ENCODE data around the gene CEP192. TPM values are rescaled to one million over a fixed set of nuclear protein-coding genes. Genes with fewer than 3 reads are reported as not detected.

Gene CEP192, protein sequence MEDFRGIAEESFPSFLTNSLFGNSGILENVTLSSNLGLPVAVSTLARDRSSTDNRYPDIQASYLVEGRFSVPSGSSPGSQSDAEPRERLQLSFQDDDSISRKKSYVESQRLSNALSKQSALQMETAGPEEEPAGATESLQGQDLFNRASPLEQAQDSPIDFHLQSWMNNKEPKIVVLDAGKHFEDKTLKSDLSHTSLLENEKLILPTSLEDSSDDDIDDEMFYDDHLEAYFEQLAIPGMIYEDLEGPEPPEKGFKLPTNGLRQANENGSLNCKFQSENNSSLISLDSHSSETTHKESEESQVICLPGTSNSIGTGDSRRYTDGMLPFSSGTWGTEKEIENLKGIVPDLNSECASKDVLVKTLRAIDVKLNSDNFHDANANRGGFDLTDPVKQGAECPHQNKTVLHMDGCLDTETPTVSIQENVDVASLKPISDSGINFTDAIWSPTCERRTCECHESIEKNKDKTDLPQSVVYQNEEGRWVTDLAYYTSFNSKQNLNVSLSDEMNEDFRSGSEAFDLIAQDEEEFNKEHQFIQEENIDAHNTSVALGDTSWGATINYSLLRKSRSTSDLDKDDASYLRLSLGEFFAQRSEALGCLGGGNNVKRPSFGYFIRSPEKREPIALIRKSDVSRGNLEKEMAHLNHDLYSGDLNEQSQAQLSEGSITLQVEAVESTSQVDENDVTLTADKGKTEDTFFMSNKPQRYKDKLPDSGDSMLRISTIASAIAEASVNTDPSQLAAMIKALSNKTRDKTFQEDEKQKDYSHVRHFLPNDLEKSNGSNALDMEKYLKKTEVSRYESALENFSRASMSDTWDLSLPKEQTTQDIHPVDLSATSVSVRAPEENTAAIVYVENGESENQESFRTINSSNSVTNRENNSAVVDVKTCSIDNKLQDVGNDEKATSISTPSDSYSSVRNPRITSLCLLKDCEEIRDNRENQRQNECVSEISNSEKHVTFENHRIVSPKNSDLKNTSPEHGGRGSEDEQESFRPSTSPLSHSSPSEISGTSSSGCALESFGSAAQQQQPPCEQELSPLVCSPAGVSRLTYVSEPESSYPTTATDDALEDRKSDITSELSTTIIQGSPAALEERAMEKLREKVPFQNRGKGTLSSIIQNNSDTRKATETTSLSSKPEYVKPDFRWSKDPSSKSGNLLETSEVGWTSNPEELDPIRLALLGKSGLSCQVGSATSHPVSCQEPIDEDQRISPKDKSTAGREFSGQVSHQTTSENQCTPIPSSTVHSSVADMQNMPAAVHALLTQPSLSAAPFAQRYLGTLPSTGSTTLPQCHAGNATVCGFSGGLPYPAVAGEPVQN (N-terminal part only)
- 16.6 TPM for polyA plus RNA-seq (2013, experiment 1 of 2)
- polyA plus RNA-seq (2013, experiment 2 of 2) = 19.5 TPM

GRCh38 chr18:12990967-12991820 is at the start of gene CEP192:
Gene CEP192, plus strand, starts transcription at chr18:12991362. Its CDS starts 8,063 bp downstream, at chr18:12999425.
- Histone ChIP-seq H3K9me3 (ENCODE audit: insufficient read depth, low read depth, low read length) (no peaks in the 10 kb centered on the region), H3K27me3 (ENCODE audit: insufficient read depth, low read length) (no peaks in the 10 kb centered on the region), H3K27ac (ENCODE audit: low read depth, low read length) (peak within 1 kb of the TSS; percentile 91), H3K9ac (ENCODE audit: low read depth, low read length) (peak within 1 kb of the TSS; percentile 94), H3K36me3 (ENCODE audit: insufficient read depth, low read length) (peaks cover 5% of the 10 kb centered on the region), H3K4me3 (ENCODE audit: low read length) (peak within 1 kb of the TSS; percentile 99), H3K4me1 (ENCODE audit: insufficient read depth, low read length) (peaks cover 24% of the 10 kb centered on the region)
- WGBS = under 1% methylated on average over 73 of the region's 73 CpGs

DNA sequence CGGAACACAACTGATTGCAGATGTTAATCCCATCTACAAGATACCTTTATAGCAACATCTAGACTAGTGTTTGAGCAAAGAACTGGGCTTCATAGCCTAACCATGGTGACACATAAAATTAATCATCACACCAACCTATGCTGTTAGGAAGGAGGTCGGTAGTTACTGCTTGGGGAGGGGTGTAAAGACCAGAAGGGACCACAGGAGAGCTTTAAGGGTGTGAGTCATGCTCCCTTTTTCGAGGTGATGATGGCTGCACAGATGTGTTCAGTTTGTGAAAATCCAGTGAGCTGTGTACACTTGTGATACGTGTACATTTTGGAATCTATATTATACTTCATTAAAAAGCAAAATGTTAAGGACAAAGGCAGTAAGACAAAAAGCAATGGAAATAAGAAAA is 47.9 kb upstream of the CEP192 start:
- H3K36me3 ChIP-seq (ENCODE audit: insufficient read depth, low read length) = no peaks in the 10 kb centered on the region
- no peaks in the 10 kb centered on the region for H3K9me3 ChIP-seq (ENCODE audit: insufficient read depth, low read depth, low read length)
- H3K27ac ChIP-seq (ENCODE audit: low read depth, low read length) = no peak overlapping the region
- H3K9ac ChIP-seq (ENCODE audit: low read depth, low read length) = no peak overlapping the region
- peaks cover 8% of the 10 kb centered on the region; the same call in 1 of the 2 replicates for H3K4me1 ChIP-seq (ENCODE audit: insufficient read depth, low read length)
- 83% methylated on average over 3 of the region's 4 CpGs for WGBS
- H3K4me3 ChIP-seq (ENCODE audit: low read length) = no peak overlapping the region
- no peaks in the 10 kb centered on the region for H3K27me3 ChIP-seq (ENCODE audit: insufficient read depth, low read length)

- H3K4me1 ChIP-seq (ENCODE audit: insufficient read depth, low read length) = peaks cover 8% of the 10 kb centered on the region; the same call in 1 of the 2 replicates
- H3K4me3 ChIP-seq (ENCODE audit: low read length) = no peak overlapping the region
- no peak overlapping the region for H3K27ac ChIP-seq (ENCODE audit: low read depth, low read length)
- peaks cover 4% of the 10 kb centered on the region; the same call in 1 of the 2 replicates for H3K36me3 ChIP-seq (ENCODE audit: insufficient read depth, low read length)
- no peak overlapping the region for H3K9ac ChIP-seq (ENCODE audit: low read depth, low read length)
- H3K9me3 ChIP-seq (ENCODE audit: insufficient read depth, low read depth, low read length) = peaks cover 3% of the 10 kb centered on the region; the same call in 1 of the 2 replicates
- WGBS = 90% methylated on average over 4 of the region's 4 CpGs
- H3K27me3 ChIP-seq (ENCODE audit: insufficient read depth, low read length) = no peaks in the 10 kb centered on the region
Observed at GRCh38 chr18:12944709-12945108, 46.5 kb upstream of the CEP192 start.

DNA sequence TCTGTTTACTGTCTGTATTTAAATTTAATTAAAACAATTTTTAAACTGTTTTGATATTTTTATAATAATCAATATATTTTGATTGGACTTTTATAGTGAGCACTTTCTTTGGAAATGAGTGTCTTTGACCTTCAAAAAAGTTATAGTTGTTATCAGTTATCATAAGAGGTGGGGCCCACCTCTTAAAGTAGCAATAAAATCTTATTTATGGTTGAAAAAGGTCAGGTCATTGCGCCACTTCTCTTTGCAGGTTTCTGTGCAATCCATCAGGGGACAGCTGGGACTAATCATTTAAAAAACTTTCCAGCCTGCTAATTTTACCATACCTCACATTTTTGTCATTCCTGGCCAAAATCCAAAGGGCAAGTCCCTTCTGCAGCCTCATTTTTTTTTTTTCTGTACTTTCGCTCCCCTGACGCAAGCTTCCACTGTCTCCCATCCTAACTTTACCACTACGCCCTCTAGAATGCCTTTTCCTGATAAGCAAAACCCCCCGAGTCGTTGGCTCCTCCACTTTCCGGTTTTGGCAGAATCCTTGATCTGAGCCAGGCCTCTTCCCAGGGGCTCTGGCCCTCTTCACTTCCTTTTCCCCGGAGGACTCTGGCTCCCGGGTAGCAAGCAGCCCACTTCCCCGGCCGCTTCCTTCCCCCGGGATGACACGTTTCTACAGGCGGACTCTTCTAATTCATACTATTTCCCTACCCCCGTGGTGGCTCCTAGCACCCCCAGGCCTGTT is 44.4 kb upstream of the CEP192 start:
- Histone ChIP-seq H3K27ac (ENCODE audit: low read depth, low read length) (peak overlapping the region; percentile 60; the same call in 1 of the 2 replicates), H3K27me3 (ENCODE audit: insufficient read depth, low read length) (no peaks in the 10 kb centered on the region), H3K9me3 (ENCODE audit: insufficient read depth, low read depth, low read length) (peaks cover 3% of the 10 kb centered on the region; the same call in 1 of the 2 replicates), H3K4me1 (ENCODE audit: insufficient read depth, low read length) (peaks cover 8% of the 10 kb centered on the region; the same call in 1 of the 2 replicates), H3K4me3 (ENCODE audit: low read length) (peak overlapping the region; percentile 82), H3K9ac (ENCODE audit: low read depth, low read length) (peak overlapping the region; percentile 39), H3K36me3 (ENCODE audit: insufficient read depth, low read length) (peaks cover 10% of the 10 kb centered on the region)
- WGBS = 6% methylated on average over 15 of the region's 15 CpGs

DNA sequence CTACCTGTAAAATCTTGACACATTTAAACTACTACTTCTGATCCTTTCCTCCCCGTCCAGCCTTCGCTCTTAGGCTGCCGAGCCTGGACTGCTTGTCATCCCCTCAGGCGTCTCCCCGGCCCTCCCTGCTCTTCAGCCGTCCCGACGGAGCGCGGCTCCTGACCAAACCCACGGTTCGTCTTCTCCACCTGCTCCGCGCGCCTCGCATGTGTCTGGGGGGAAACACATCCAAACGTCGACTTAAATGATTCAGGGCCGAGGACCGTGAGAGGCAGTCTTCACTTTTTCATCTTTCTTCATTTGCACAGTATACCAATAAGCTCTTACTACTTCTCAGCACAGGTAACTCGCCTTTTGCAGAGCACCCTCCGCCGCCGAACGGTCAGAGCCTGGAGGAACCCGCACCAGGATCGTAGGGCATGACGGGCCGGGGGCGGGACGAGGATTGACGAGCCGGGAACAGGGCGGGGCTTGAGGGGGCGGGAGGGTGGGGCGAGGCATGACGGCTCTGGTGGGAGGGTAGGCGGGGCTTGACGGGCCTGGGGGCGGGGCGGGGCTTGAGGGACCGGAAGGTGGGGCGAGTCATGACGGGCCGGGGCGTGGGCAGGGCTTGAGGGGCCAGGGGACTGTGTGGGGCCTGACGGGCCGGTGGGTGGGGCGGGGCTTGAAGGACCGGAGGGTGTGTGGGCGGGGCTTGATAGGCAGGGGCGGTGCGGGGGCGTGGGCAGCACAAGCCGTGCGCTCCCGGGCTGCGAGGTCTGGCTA is 43.7 kb upstream of the CEP192 start, which contains the start of gene SEH1L:
Gene SEH1L, plus strand, starts transcription at position 727 of the 765 bp plus-strand sequence. CDS start 111 bp downstream, outside the sequence.
- peaks cover 8% of the 10 kb centered on the region; the same call in 1 of the 2 replicates for H3K4me1 ChIP-seq (ENCODE audit: insufficient read depth, low read length)

GRCh38 chr18:12948050-12948804 is 42.9 kb upstream of the CEP192 start:
- Histone ChIP-seq H3K4me3 (ENCODE audit: low read length) (peak overlapping the region; percentile 90), H3K9ac (ENCODE audit: low read depth, low read length) (peak overlapping the region; percentile 95), H3K4me1 (ENCODE audit: insufficient read depth, low read length) (peaks cover 8% of the 10 kb centered on the region; the same call in 1 of the 2 replicates), H3K36me3 (ENCODE audit: insufficient read depth, low read length) (peaks cover 20% of the 10 kb centered on the region), H3K27ac (ENCODE audit: low read depth, low read length) (peak overlapping the region; percentile 99), H3K27me3 (ENCODE audit: insufficient read depth, low read length) (no peaks in the 10 kb centered on the region), H3K9me3 (ENCODE audit: insufficient read depth, low read depth, low read length) (peaks cover 3% of the 10 kb centered on the region; the same call in 1 of the 2 replicates)
- WGBS = 2% methylated on average over 81 of the region's 81 CpGs

More for the DNA sequence above, 43.7 kb upstream of the CEP192 start, which contains the start of gene SEH1L:
- peak within 1 kb of the TSS; percentile 90 for H3K4me3 ChIP-seq (ENCODE audit: low read length)
- under 1% methylated on average over 58 of the region's 58 CpGs for WGBS
- peak within 1 kb of the TSS; percentile 99 for H3K27ac ChIP-seq (ENCODE audit: low read depth, low read length)
- no peaks in the 10 kb centered on the region for H3K27me3 ChIP-seq (ENCODE audit: insufficient read depth, low read length)
- peaks cover 16% of the 10 kb centered on the region for H3K36me3 ChIP-seq (ENCODE audit: insufficient read depth, low read length)
- H3K9me3 ChIP-seq (ENCODE audit: insufficient read depth, low read depth, low read length) = peaks cover 3% of the 10 kb centered on the region; the same call in 1 of the 2 replicates
- peak within 1 kb of the TSS; percentile 95 for H3K9ac ChIP-seq (ENCODE audit: low read depth, low read length)

DNA sequence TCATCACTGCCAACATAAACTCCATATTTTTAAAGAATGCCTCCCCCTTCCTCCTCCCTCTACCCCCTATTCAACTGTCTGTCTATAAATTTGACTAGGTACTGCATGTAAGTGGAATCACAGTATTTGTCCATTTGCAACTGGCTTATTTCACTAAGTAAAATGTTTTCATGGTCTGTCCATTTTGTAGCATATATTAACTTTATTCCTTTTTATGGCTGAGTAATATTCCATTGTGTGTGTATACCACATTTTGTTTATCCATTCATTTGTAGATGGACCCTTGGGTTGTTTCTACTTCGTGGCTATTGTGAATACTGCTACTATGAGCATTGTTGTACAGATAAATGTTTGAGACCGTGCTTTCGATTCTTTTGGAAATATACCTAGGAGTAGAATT is 32.7 kb upstream of the CEP192 start:
- Histone ChIP-seq H3K9me3 (ENCODE audit: insufficient read depth, low read depth, low read length) (no peaks in the 10 kb centered on the region), H3K27ac (ENCODE audit: low read depth, low read length) (no peak overlapping the region), H3K4me3 (ENCODE audit: low read length) (no peak overlapping the region), H3K36me3 (ENCODE audit: insufficient read depth, low read length) (peaks cover 80% of the 10 kb centered on the region), H3K27me3 (ENCODE audit: insufficient read depth, low read length) (no peaks in the 10 kb centered on the region), H3K4me1 (ENCODE audit: insufficient read depth, low read length) (no peaks in the 10 kb centered on the region), H3K9ac (ENCODE audit: low read depth, low read length) (no peak overlapping the region)
- WGBS = 96% methylated on average over 3 of the region's 3 CpGs

- Histone ChIP-seq H3K4me3 (ENCODE audit: low read length) (no peak overlapping the region), H3K27me3 (ENCODE audit: insufficient read depth, low read length) (no peaks in the 10 kb centered on the region), H3K4me1 (ENCODE audit: insufficient read depth, low read length) (no peaks in the 10 kb centered on the region), H3K27ac (ENCODE audit: low read depth, low read length) (no peak overlapping the region), H3K9me3 (ENCODE audit: insufficient read depth, low read depth, low read length) (no peaks in the 10 kb centered on the region), H3K9ac (ENCODE audit: low read depth, low read length) (no peak overlapping the region), H3K36me3 (ENCODE audit: insufficient read depth, low read length) (peaks cover 83% of the 10 kb centered on the region)
- 92% methylated on average over 2 of the region's 2 CpGs for WGBS
Observed at GRCh38 chr18:12960395-12960794, 30.8 kb upstream of the CEP192 start.

Data from HUES64 (cell line).